Mesenchymal stem cell (in vitro differentiated cells and primary cell): ENCODE measurements around the gene UPF2.

Experiments used
- DNase-seq: peaks from one replicate; pipeline ENCODE4 v3.0.0-alpha.2; 2013
- H2AFZ ChIP-seq: one replicate; pipeline ENCODE4 v1.6.1; 2013; ENCODE audit warnings: low read depth, mild to moderate bottlenecking, control low read depth, inconsistent platforms, low read length, moderate library complexity
- H2AK5ac ChIP-seq: 2 replicates; pipeline ENCODE4 v1.6.1; 2013; ENCODE audit warnings: low read length, moderate library complexity, mild to moderate bottlenecking, inconsistent platforms; ENCODE audit not compliant: severe bottlenecking
- H2BK120ac ChIP-seq: one replicate; pipeline ENCODE4 v1.6.1; 2013; ENCODE audit warnings: low read depth, mild to moderate bottlenecking, inconsistent platforms, low read length, moderate library complexity
- H2BK12ac ChIP-seq, 2 experiments: one replicate each; pipeline ENCODE4 v1.6.1; 2013; ENCODE audit warnings: inconsistent platforms in 2 of 2, low read length in 2 of 2, mild to moderate bottlenecking in 2 of 2, moderate library complexity in 2 of 2, control low read depth in 1 of 2
- H2BK15ac ChIP-seq: one replicate; pipeline ENCODE4 v1.6.1; 2013; ENCODE audit warnings: mild to moderate bottlenecking, low read depth, inconsistent platforms; ENCODE audit not compliant: poor library complexity, severe bottlenecking
- H2BK5ac ChIP-seq: 2 replicates; pipeline ENCODE4 v1.6.1; 2013; ENCODE audit warnings: low read depth, mild to moderate bottlenecking, low read length, control low read depth, inconsistent platforms; ENCODE audit not compliant: poor library complexity, severe bottlenecking
- H3K14ac ChIP-seq, 2 experiments: one replicate each; pipeline ENCODE4 v1.6.1; 2013; ENCODE audit warnings: inconsistent platforms in 2 of 2, low read length in 2 of 2, control low read depth in 1 of 2, mild to moderate bottlenecking in 1 of 2, moderate library complexity in 1 of 2
- H3K18ac ChIP-seq, 2 experiments: one replicate each; pipeline ENCODE4 v1.6.1; 2013; ENCODE audit warnings: inconsistent platforms in 2 of 2, low read length in 2 of 2, control low read depth in 1 of 2, low read depth in 1 of 2, mild to moderate bottlenecking in 1 of 2
- H3K23ac ChIP-seq, 2 experiments: one replicate each; pipeline ENCODE4 v1.6.1; 2013; ENCODE audit warnings: inconsistent platforms in 2 of 2, low read length in 2 of 2, mild to moderate bottlenecking in 2 of 2, moderate library complexity in 2 of 2, control low read depth in 1 of 2
- H3K27ac ChIP-seq: 2 replicates; pipeline ENCODE4 v1.5.1; 2013; ENCODE audit warnings: mild to moderate bottlenecking, moderate library complexity, low read length, control low read depth, inconsistent platforms; ENCODE audit not compliant: poor library complexity, severe bottlenecking
- H3K27me3 ChIP-seq, 2 experiments: 2 replicates each; pipeline versions ENCODE4 v1.6.1 to v1.7.0; 2013; ENCODE audit warnings: low read length in 2 of 2, mild to moderate bottlenecking in 2 of 2, moderate library complexity in 2 of 2, control low read depth in 1 of 2, inconsistent platforms in 1 of 2; ENCODE audit not compliant: control insufficient read depth in 1 of 2, insufficient read depth in 1 of 2
- H3K36me3 ChIP-seq, 2 experiments: 2 replicates each; pipeline versions ENCODE4 v1.6.1 to v1.7.0; 2013; ENCODE audit warnings: low read length in 2 of 2, control low read depth in 1 of 2, inconsistent platforms in 1 of 2, low read depth in 1 of 2, mild to moderate bottlenecking in 1 of 2; ENCODE audit not compliant: insufficient read depth in 2 of 2, control insufficient read depth in 1 of 2
- H3K4ac ChIP-seq, 2 experiments: one replicate each; pipeline ENCODE4 v1.6.1; 2013; ENCODE audit warnings: inconsistent platforms in 2 of 2, low read length in 2 of 2, mild to moderate bottlenecking in 2 of 2, moderate library complexity in 2 of 2, control low read depth in 1 of 2, low read depth in 1 of 2
- H3K4me1 ChIP-seq: 2 replicates; pipeline ENCODE4 v1.6.1; 2013; ENCODE audit warnings: low read depth, low read length, control low read depth; ENCODE audit not compliant: control insufficient read depth, insufficient read depth
- H3K4me2 ChIP-seq: 2 replicates; pipeline ENCODE4 v1.6.1; 2013; ENCODE audit warnings: low read length, mild to moderate bottlenecking, inconsistent platforms; ENCODE audit not compliant: poor library complexity, severe bottlenecking
- H3K4me3 ChIP-seq, 2 experiments: 2 replicates each; pipeline versions ENCODE4 v1.5.1 to v1.7.0; 2013; ENCODE audit warnings: low read length in 2 of 2, mild to moderate bottlenecking in 2 of 2, control low read depth in 1 of 2, low read depth in 1 of 2; ENCODE audit not compliant: insufficient read depth in 1 of 2
- H3K79me1 ChIP-seq: replicated peaks from 2 replicates; pipeline ENCODE4 v1.6.1; 2013; ENCODE audit warnings: mild to moderate bottlenecking, control low read depth, low read length, inconsistent platforms; ENCODE audit not compliant: poor library complexity, severe bottlenecking
- H3K9ac ChIP-seq: 2 replicates; pipeline ENCODE4 v1.7.0; 2013; ENCODE audit warnings: mild to moderate bottlenecking, low read length, moderate library complexity
- H3K9me3 ChIP-seq: 2 replicates; pipeline ENCODE4 v1.7.0; 2013; ENCODE audit warnings: mild to moderate bottlenecking, low read length; ENCODE audit not compliant: control insufficient read depth
- H4K8ac ChIP-seq: one replicate; pipeline ENCODE4 v1.6.1; 2013; ENCODE audit warnings: inconsistent platforms, mild to moderate bottlenecking, low read length, moderate library complexity
- H4K91ac ChIP-seq: one replicate; pipeline ENCODE4 v1.6.1; 2013; ENCODE audit warnings: mild to moderate bottlenecking, low read length, inconsistent platforms
- WGBS: methylation state at CpG from one replicate; pipeline ENCODE4 v1.1.7; 2013; ENCODE audit warnings: mixed read lengths; 5-methylcytosine and 5-hydroxymethylcytosine counted together

UPF2 gene

GRCh38 chr10:11876805-11877590 is 165.6 kb downstream of the UPF2 start:
- H2BK120ac ChIP-seq, result no peak overlapping the region
- H2BK15ac ChIP-seq, result no peak overlapping the region
- no peaks in the 10 kb centered on the region for H3K9me3 ChIP-seq
- no peak overlapping the region for H2AK5ac ChIP-seq
- no peak overlapping the region for H3K4ac ChIP-seq
- no peak for DNase-seq
- no peaks in the 10 kb centered on the region for H3K36me3 ChIP-seq
- H3K4me3 ChIP-seq, result no peak overlapping the region
- no peak overlapping the region for H4K8ac ChIP-seq
- H3K4me2 ChIP-seq, result no peak overlapping the region
- no peak overlapping the region for H4K91ac ChIP-seq
- WGBS, result 98% methylated on average over 17 of the region's 19 CpGs
- H3K9ac ChIP-seq, result no peak overlapping the region
- peaks cover 32% of the 10 kb centered on the region for H3K4me1 ChIP-seq
- H2BK5ac ChIP-seq, result no peak overlapping the region
- no peak overlapping the region for H3K14ac ChIP-seq
- H3K79me1 ChIP-seq, result no peaks in the 10 kb centered on the region
- H3K27ac ChIP-seq, result no peak overlapping the region
- H2AFZ ChIP-seq, result no peak overlapping the region
- no peak overlapping the region for H2BK12ac ChIP-seq
- no peak overlapping the region for H3K23ac ChIP-seq
- no peak overlapping the region for H3K18ac ChIP-seq
- H3K27me3 ChIP-seq, result no peaks in the 10 kb centered on the region

- no peak overlapping the region for H2AFZ ChIP-seq
- H2BK12ac ChIP-seq, result no peak overlapping the region
- H3K27me3 ChIP-seq, result no peaks in the 10 kb centered on the region
- no peak overlapping the region for H3K18ac ChIP-seq
- H4K8ac ChIP-seq, result no peak overlapping the region
- H4K91ac ChIP-seq, result no peak overlapping the region
- H3K79me1 ChIP-seq, result no peaks in the 10 kb centered on the region
- no peak overlapping the region for H2BK5ac ChIP-seq
- no peak overlapping the region for H2BK120ac ChIP-seq
- 98% methylated on average over 6 of the region's 6 CpGs for WGBS
- no peak overlapping the region for H3K4me2 ChIP-seq
- DNase-seq, result no peak
- H3K4ac ChIP-seq, result no peak overlapping the region
- H3K9ac ChIP-seq, result peak overlapping the region; percentile 41
- no peak overlapping the region for H3K23ac ChIP-seq
- peaks cover 26% of the 10 kb centered on the region for H3K4me1 ChIP-seq
- H3K4me3 ChIP-seq, result no peak overlapping the region
- no peak overlapping the region for H2AK5ac ChIP-seq
- H3K36me3 ChIP-seq, result no peaks in the 10 kb centered on the region
- no peak overlapping the region for H3K14ac ChIP-seq
- no peak overlapping the region for H2BK15ac ChIP-seq
- no peaks in the 10 kb centered on the region for H3K9me3 ChIP-seq
- no peak overlapping the region for H3K27ac ChIP-seq
These were observed 166.3 kb downstream of the UPF2 start for GRCh38 chr10:11876324-11876723.

- H3K4ac ChIP-seq, result peak overlapping the region in 1 of 2 experiments; percentile 37
- H2BK120ac ChIP-seq, result no peak overlapping the region
- H3K4me3 ChIP-seq, result peak overlapping the region in 1 of 2 experiments; percentile 24
- H2AK5ac ChIP-seq, result peak overlapping the region; percentile 16
- H3K18ac ChIP-seq, result peak overlapping the region; percentile 47 to 51
- H2BK5ac ChIP-seq, result no peak overlapping the region
- H3K79me1 ChIP-seq, result no peaks in the 10 kb centered on the region
- H3K4me1 ChIP-seq, result peaks cover 22% of the 10 kb centered on the region
- DNase-seq, result peak; percentile 63
- H3K9me3 ChIP-seq, result no peaks in the 10 kb centered on the region
- H4K91ac ChIP-seq, result peak overlapping the region; percentile 52
- H2BK15ac ChIP-seq, result no peak overlapping the region
- H2AFZ ChIP-seq, result no peak overlapping the region
- peak overlapping the region; percentile 29 for H4K8ac ChIP-seq
- WGBS, result 56% methylated on average over 16 of the region's 17 CpGs
- peak overlapping the region in 1 of 2 experiments; percentile 9 for H3K14ac ChIP-seq
- no peak overlapping the region for H3K4me2 ChIP-seq
- no peaks in the 10 kb centered on the region for H3K27me3 ChIP-seq
- H3K23ac ChIP-seq, result no peak overlapping the region
- peak overlapping the region in 1 of 2 experiments; percentile 65 for H2BK12ac ChIP-seq
- peak overlapping the region; percentile 41 for H3K9ac ChIP-seq
- no peak overlapping the region for H3K27ac ChIP-seq
- no peaks in the 10 kb centered on the region for H3K36me3 ChIP-seq
These were observed 166.9 kb downstream of the UPF2 start for GRCh38 chr10:11875494-11876281.
